ENCODE data around the gene ARMCX1.
"Not testable (repeated sequence)": the region's sequence is repeated elsewhere in the genome, so short reads cannot be mapped to it uniquely, and the experiment has no call there.

Gene ARMCX1
- 2.7 to 3.9 reads per million in 2 donors for total RNA-seq

DNA sequence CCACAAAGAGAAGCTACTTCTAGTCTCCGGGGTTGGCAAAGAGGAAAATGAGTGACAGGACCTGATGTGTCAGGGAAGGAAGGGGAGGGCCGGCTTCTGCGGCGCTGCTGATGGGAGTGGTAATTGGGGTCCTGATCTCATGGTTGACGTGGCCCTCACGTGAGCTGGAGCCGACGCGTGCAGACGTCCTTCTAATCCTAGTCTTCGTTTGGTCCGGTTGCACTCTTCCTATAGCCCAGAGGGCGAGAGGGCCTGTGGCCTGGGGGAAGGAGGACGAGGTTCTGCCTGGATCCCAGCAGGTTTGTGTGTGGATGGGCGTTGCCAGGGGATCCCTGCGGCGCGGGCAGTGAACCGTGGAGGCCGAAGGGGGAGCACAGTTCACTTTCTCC is at the start of gene ARMCX1:
ARMCX1 (plus strand) TSS at position 186 of the 389 bp plus-strand sequence. CDS start 2,384 bp downstream, outside the sequence.
- DNase-seq: no peak

DNA sequence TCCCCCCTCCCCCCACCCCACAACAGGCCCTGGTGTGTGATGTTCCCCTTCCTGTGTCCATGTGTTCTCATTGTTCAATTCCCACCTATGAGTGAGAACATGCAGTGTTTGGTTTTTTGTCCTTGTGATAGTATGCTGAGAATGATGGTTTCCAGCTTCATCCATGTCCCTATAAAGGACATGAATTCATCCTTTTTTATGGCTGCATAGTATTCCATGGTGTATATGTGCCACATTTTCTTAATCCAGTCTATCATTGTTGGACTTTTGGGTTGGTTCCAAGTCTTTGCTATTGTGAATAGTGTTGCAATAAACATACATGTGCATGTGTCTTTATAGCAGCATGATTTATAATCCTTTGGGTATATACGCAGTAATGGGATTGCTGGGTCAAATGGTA is 47.4 kb upstream of the ARMCX1 start:
- not testable (repeated sequence) for DNase-seq

DNA sequence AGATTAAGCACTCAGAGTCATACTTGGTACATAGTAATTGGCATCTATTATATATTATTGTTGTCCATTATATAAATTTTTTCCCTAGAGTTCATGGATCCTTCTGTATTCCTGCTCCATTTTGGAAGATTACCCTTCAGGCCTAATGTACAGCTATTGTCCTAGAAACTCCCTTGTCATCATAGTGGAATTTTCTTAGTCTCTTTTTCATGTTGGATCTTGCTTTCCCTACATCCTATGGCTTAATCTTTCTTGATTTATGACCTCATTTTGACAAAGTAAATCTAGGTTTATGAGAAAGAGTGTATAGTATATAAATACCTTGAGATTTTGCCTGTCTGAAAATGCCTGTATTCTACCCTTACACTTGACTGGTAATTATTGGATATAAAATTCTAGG is 43.0 kb upstream of the ARMCX1 start:
- DNase-seq: no peak

DNA sequence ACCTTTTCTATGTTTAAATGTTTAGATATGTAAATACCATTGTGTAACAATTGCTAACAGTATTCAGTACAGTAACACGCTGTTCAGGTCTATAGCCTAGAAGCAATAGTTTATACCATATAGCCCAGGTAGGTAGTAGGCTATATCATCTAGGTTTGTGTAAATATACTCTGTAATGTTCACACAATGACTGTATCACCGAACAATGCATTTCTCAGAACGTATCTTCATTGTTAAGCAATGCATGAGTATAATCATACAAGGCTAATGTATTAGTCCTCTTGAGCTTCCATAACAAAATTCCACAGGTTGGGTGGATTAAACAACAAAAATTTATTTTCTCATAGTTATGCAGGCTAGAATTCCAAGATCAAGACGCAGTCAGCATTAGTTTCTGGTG is 42.4 kb upstream of the ARMCX1 start:
- no peak for DNase-seq

DNA sequence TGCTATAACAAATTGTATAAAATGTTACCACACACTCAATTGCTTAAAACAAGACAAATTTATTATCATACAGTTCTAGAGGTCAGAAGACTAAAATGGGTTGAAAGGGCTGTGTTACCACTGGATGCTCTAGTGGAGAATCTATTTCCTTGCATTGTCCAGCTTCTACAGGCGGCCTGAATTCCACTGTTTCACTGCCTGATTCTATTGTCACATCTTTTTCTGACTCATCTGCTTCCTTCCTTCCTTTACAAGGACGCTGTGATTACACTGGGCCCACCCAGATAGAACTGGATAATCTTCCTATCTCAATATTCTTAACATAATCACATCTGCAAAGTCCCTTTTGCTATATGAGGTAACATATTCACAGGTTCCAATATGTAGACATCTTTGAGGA is 19.4 kb upstream of the ARMCX1 start:
- DNase-seq: no peak

DNA sequence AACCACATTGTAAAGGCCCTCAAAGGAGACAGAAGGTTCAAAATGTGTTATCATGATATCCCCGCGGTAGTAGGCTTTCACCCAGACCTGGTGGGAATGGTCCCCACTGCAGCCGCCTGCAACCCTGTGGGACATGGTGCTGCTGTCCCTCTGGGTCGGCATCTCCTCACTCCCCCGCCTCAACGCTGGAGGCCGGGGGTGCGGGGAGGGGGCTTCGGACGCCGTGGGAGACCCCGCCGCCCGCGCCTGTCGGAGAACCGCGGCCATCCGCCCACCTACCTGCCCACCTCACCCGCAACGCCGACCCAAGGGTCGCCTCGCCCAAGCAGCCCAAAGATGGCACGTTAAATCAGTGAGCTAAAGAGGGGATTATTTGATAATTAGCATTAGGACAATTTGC is 11.2 kb upstream of the ARMCX1 start:
- DNase-seq: no peak

DNA sequence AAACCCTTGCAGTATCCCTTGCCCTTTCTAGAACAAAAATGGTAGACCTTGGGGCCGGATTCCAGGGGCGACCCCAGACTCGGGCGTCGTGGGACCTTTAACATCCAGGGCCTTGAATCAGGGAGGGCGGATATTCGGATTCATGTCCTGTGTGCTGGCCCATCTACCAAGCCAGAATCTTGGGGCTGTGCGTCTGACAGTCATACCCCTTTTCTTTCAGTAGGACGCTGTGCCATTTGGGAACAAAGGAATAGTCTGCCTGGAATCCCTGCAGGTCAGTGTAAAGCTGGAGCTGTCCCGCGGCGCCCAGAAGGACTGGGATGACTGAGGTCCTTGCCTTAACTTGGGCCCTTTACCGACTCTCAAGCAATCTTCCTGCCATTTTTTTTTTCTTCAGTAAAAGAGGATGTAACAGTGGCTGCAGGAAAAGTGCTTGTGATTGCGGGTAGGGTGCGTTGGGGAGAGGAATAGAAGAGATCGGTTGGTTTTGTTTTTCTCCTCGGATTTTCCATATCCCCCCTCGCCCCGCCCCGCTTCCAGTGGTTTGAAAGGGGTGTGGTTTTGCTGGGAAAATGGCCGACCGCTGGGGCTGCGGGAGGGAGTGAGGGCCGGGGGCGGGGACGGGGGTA is 518 bp downstream of the ARMCX1 start:
- DNase-seq: no peak

DNA sequence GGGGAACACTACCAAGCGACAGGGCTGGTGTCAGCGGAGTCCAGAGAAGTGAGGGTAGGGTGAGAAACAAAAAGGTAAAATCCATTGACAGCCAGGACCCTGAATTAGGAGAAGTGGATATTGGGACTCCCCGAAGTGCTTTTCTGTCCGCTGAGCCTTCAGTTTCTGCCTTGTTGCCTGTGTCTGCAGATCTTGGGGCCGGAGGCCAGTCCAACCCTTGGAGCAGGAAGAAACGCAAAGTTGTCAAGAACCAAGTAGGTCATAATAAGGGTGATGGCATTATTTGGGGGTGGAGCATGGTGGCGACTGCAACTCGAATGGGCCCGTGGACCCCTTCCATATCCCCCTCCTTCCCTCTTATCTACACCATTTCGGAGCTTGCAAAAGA is 1.0 kb downstream of the ARMCX1 start:
- no peak for DNase-seq

DNA sequence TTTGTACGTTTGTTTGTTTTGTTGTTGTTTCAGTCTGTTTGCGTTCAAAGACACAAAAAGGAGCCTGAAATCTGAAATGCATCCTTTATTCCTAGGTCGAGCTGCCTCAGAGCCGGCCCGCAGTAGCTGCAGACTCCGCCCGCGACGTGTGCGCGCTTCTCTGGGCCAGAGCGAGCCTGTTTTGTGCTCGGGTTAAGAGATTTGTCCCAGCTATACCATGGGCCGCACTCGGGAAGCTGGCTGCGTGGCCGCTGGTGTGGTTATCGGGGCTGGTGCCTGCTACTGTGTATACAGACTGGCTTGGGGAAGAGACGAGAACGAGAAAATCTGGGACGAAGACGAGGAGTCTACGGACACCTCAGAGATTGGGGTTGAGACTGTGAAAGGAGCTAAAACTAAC is 2.4 kb downstream of the ARMCX1 start:
- DNase-seq: no peak

DNA sequence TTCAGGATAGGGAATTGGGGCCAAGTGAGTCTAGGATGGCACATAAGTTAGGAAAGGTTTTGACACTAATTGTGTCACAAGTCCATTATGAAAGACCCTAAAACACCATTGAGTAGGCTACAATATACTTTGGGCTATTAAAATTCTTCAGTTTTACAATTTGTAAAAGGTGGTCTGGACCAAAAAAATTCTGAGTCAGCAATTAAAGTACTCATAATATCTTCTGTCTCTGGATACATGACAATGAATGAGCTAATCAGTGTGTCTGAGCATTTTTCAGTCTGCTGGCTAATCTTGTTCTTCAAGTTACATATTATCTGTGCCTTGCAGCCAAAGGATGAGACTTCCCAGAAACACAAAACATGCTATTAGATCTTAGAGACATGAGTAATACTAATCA is 14.3 kb downstream of the ARMCX1 start:
- no peak for DNase-seq

DNA sequence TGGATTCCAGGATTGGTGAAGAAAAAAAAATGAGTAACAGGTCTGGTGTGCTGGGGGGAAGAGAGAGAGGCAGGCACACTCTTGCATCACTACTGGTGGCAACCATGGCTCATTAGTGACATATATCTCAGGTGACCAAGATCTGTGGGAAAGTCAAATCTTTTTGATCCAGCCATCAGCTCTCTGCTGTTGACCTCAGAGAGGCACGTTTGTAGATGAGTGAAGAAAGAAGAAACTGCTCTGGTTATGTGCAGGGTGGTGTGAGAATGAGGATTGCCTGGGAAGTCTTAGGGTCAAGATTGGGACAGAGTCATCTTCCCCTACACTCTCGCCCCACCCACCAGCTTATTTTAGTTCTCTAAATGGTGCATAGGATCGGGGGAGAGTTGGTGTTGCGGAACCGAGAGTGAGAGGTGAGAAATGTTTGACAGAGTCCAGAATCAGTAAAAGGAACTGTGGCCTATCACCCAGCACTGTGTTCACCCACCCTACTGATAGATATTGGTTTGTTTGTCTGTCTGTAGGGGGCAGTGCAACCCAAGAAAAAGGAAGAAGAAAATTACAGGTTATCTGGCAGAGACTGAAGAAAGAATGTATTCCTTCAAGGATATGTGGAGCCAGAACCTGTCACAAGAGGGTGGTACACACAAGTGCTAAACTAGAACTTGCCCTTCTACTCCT is 45.5 kb downstream of the ARMCX1 start:
- no peak for DNase-seq

DNA sequence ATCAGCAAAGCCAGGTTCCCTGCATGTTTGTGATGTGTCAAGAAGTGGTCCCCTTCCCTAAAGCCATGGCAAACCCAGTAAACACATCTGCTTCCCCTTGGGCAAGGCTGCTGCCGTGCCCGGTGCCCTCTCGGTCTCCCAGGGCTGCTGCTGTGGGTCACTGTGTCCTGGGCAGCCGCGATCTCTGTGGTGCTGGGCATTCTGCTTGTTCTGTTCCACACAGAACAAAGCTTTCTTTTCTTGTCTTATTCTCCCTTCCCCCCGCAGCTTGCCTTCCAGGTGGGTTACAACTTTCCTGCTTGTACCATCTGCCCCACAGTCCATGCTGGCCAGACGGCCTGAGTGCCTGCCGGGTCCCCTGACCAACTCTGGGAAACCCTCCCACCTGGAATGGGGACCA is 49.2 kb downstream of the ARMCX1 start:
- not testable (repeated sequence) for DNase-seq

DNA sequence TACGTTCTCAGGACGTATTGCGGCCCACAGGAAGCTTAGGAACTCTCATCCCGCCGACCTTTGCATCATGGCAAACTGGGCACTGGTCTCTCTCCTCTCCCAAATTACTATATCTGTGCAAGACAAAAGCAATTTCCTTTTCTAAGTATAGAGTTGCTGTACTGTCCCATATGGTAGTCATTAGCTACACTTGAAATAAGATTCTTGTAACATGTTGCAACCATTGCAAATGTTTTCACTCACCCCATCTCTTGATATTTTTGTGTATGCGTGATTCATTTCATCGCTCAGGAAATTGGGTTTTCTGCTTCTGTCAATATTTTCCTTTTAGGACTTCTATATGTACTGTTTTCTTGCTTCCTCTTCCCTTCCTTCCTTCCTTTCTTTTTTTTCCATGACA is 51.7 kb downstream of the ARMCX1 start:
- DNase-seq: no peak
